ENCODE measurements around the gene EPHA3.

Gene EPHA3

GRCh38 chr3:89107461-89108290, at the start of gene EPHA3:
Gene EPHA3, plus strand, starts transcription at chr3:89107621. Its CDS starts 128 bp downstream, at chr3:89107749.
- peak; percentile 77 for DNase-seq

- peak; percentile 52 for DNase-seq
Measured at GRCh38 chr3:89058371-89058770, 49.0 kb upstream of the EPHA3 start.

GRCh38 chr3:89059211-89059925, 48.1 kb upstream of the EPHA3 start:
- peak; percentile 93 for DNase-seq

- DNase-seq = no peak
Measured at GRCh38 chr3:89061259-89061658, 46.2 kb upstream of the EPHA3 start.

- no peak for DNase-seq
Measured at GRCh38 chr3:89067736-89068135, 39.7 kb upstream of the EPHA3 start.

- DNase-seq = no peak
Measured at GRCh38 chr3:89072642-89073041, 34.8 kb upstream of the EPHA3 start.

GRCh38 chr3:89079944-89080343, 27.5 kb upstream of the EPHA3 start:
- no peak for DNase-seq

- DNase-seq = no peak
Measured at GRCh38 chr3:89087851-89088250, 19.6 kb upstream of the EPHA3 start.

GRCh38 chr3:89098173-89098572, 9.2 kb upstream of the EPHA3 start:
- peak; percentile 44 for DNase-seq

- DNase-seq = peak; percentile 63
Measured at GRCh38 chr3:89098964-89099585, 8.3 kb upstream of the EPHA3 start.

- no peak for DNase-seq
Measured at GRCh38 chr3:89101251-89101650, 6.2 kb upstream of the EPHA3 start.

- no peak for DNase-seq
Measured at GRCh38 chr3:89101921-89102320, 5.5 kb upstream of the EPHA3 start.

- no peak for DNase-seq
Measured at GRCh38 chr3:89104499-89104898, 2.9 kb upstream of the EPHA3 start.

GRCh38 chr3:89105503-89105902, 1.9 kb upstream of the EPHA3 start:
- DNase-seq = no peak

GRCh38 chr3:89108291-89108550, 800 bp downstream of the EPHA3 start:
- DNase-seq = no peak

GRCh38 chr3:89113344-89113743, 5.9 kb downstream of the EPHA3 start:
- no peak for DNase-seq

- peak; percentile 67 for DNase-seq
Measured at GRCh38 chr3:89113893-89114840, 6.7 kb downstream of the EPHA3 start.

- DNase-seq = no peak
Measured at GRCh38 chr3:89114841-89115223, 7.4 kb downstream of the EPHA3 start.

- DNase-seq = peak; percentile 79
Measured at GRCh38 chr3:89116476-89116875, 9.1 kb downstream of the EPHA3 start.

GRCh38 chr3:89138048-89138447, 30.6 kb downstream of the EPHA3 start:
- no peak for DNase-seq

GRCh38 chr3:89139870-89140269, 32.4 kb downstream of the EPHA3 start:
- no peak for DNase-seq

- no peak for DNase-seq
Measured at GRCh38 chr3:89144080-89144479, 36.7 kb downstream of the EPHA3 start.

GRCh38 chr3:89145995-89146394, 38.6 kb downstream of the EPHA3 start:
- DNase-seq = peak; percentile 95
